ENCODE results near the gene POFUT2.
A peak's percentile ranks its signal among the peaks of the same experiment; 100 is the strongest.

The POFUT2 gene

DNA sequence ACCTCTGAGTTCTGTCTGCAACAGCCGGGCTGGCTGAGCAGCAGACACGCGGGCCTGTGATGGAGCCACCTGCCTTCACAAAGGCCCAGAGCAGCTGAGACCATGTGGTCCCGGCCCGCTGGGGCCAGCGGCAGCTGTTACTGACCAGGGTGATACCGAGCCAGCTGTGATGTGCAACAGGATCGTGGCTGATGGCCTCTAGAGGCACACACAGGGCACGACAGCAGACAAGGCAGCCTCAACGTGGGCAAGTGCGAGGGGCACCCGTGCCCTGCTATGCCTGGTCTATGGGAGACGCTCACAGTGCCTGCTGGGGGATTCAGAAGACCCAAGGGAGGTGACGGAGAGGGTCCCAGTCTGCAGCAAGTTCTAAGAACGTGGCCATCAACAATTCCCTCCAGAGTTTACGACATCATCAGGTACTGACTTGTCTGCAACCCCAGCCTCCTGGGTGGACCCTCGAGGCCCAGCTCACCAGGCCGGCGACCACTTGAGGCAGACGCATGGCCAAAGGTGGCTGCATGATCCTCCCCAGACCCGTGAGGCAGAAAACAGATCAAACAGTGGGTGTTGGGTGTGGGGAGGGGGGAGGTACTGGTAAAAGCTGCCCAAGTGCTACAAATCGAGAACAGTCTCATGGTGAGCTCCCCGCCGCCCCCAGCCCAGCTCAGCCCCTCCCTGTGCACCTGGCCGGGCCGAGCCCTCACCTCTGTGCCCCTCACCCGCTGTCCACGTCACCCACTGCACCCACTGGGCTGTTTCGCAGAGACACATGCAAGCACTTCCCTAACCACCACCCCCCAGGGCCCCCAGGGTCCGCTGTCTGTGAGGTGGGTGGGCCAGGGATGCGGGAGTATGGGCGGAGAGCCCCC, 6.0 kb downstream of the POFUT2 start:
- peak; percentile 46 for DNase-seq

DNA sequence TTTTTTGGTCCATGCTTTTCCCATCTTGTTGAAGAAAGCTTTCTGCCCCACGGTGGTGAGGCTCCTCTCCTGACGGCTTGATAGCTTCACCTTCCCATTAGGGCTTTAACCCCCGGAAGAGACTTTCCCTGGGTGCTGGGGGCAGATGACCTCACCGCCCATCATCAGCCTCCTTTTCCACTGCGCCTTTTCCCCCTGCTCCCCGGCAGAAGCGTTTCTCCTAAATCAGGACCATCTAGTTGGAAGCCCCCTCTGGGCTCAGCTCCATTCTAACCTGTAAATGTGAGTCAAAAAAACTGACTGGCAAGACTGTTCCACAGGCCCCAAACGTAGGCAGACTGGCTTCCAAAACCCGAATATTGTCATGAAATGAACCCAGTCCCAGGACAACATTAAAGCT, 6.7 kb downstream of the POFUT2 start:
- peak; percentile 8 for DNase-seq

GRCh38 chr21:45280178-45280821, 7.4 kb downstream of the POFUT2 start:
- DNase-seq = peak; percentile 43

- peak; percentile 25 for DNase-seq
Observed at GRCh38 chr21:45279446-45280177, 8.1 kb downstream of the POFUT2 start.

DNA sequence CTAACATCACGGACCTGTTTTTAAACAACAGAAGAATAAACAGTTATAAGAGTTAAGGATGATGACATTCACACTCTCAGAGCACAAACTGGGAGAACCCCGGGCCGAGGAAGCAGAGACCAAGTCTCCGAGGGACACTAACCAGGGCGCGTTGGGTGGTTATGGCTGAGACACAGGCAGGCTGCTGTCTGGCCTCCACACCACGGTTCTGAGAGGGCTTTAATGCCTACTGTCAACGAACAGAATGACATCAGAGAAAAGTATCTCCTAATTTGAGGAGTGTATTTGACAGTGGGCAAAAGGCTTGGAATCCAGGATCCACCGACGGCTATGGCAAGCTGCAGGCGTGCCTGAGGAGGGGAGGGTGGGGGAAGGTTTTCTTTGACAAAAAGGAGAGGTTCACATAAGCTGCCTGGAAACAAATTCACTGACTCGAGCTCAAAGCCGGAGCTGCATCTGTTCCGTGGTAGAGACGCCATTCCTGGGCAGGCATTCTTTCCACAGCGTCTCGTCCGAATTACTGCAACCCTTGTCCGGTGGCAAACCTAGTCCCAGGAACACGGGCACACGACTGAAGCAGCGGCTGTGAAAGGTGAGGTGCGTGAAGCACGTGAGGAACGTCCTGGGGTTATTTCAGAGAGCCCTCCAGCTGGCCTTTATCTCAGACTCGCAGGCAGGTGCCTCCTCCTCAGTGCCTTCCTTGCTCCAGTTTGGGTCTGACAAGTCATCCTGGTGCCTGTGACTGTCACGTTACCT, 9.4 kb downstream of the POFUT2 start:
- peak; percentile 33 for DNase-seq

DNA sequence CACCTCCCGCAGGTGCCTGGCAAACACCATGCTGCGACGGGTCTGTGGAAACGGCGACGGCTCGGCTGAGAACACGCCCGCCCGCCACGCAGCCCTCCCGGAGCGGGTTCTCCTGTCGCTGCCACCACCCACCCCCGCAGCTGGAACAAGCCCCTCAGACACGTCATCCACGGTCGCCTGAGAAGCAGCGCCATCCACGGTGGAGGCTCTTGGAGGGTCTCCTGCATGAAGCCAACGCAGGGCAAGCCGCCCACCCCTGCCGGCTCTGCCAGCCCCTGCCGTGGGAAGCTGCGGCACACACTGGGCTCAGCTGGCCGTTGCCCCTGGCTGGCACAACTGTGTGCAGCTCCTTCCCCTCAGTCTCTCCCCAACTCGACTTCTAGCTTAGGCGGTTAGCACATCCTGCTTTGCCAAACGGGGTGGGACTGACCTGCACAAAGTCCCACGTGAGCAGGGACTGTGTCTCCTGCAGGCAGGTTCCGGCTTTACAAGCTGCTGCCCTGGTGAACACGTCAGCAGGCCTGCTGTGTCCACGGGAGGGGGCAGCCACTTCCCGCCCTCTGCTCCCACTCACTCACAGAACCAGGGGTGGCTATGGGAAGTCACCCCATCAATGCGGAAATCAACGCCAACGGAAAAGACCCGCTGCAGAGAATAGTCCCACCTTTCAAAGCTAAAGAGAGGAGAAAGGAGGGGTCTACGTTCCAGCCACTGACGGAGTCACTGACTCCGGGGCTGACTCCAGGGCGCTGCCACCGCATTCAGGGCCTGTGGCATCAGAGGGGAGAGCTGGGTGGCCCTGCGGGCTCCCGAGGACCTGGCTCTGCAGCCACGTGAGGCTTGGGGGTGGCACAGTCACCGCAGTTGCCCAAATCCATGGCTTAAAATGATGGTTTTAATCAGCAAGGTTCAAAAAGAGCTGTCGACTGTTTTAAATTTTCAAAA, 10.3 kb downstream of the POFUT2 start:
- DNase-seq = peak; percentile 43

DNA sequence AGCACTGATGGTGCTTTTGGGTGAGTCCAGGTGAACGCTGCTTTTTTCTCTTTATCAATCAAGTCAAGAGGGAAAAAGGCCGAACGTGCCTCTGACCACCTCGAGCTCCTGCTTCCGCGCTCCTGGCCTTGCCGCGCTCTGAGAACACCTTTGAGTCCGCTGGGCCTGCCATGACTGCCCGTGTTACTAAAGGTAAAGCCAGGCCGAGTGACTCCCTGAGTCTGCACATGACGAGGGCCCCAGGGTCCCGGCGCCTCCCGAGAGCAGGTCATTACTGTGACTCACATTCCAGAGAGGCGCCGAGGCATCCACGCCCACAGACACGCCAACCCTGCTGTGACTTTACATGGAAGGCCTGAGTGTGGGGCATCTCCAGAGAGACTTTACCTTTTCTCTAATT, 11.1 kb downstream of the POFUT2 start:
- peak; percentile 35 for DNase-seq

DNA sequence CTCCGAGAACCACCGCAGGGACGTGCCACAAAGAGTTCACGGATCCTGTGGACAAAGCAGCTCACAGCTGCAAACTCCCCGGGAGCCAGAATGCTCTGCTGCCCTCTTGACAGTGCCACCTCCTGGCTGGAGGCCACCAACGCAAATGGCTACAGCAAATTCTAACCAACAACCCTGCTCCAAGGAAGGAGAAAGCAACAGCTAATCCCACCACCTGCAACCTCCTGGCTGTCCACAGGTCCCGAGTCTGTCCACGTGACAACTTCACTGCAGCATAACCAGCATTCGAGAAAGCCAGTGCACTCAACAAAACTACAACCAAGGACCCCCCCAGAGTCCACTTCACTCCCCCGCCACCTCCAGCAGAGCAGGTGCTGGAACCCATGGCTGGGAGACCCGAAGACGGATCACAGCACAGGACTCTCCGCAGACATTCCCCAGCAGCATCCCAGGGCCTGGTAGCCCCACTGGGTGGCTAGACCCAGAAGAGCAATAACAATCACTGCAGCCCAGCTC, 17.3 kb downstream of the POFUT2 start:
- DNase-seq = peak; percentile 53

DNA sequence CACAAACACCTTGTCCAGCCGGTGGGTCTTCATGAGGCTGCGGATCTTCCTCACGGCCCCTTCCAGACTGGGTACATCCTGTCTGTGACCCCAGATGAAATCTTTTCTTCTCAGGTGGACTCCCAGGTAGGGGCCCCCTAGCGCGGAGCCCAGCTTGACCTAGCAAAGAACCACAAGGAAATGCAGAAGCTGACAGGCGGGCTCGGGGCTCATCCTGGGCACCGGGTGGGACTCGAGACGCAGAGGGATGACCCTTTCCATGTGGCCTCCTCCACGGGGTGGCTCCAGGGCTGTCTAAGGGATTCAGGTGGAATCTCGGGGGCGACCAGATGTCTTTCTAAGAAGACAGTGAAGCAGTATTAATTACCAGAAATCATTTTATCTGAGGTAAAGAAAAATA, 17.8 kb downstream of the POFUT2 start:
- peak; percentile 29 for DNase-seq

DNA sequence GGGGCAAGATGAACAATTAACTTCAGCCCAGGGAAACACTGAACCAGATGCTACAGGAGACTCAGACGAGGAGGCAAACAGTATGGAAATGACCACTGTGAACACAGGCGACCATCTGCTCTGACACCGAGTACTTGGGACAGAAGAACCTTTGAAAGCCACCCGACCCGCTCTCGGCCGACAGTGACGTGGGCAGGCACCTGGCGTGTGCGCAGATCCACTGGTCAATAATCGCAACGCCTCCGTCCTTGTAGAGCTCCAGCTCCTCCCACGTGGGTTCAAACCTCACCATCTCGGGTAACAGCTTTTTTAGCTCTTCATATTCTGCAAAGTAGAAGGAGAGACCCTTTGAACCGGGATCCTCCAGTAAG, 20.3 kb downstream of the POFUT2 start:
- peak; percentile 42 for DNase-seq

GRCh38 chr21:45266518-45267389, 20.9 kb downstream of the POFUT2 start:
- peak; percentile 64 for DNase-seq

DNA sequence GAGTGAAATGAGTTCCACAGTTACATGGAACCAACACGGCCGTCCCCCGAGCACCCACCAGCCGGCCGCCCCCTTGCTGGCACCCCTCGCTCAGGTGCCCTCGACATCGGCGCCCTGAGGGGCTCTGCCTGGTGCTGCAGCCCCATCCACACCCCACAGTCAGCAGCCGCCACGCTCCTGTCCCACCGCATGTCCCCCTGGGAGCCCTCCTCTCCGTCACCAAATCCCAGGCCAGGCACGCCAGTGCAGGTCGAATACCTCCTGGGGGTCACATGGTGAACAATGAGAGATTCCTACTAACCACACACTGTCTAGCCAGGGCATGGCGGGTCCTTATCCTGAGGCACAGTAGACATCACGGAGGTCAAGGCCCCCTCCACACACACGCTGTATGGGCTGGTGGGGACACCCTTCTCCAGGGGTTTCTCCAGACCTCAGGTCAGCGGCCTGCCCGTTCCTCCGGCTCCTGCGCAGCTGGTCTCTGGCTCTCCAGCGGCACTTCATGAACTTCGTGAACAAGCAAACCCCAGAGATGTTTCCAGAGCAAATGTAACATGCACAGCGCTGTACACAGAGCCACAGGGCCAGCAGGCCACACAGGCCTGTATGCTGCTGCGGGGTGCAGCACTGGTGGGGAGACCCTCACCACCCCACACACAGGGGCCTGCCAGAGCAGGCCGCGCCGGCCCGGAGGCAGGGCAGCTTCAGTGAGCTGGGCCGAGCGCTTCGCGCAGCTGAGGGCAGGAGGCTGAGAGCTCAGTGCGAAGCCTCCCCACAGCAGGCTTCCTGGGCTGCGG, 21.8 kb downstream of the POFUT2 start:
- DNase-seq = peak; percentile 25

- peak; percentile 36 for DNase-seq
Observed at GRCh38 chr21:45264912-45265515, 22.7 kb downstream of the POFUT2 start.

GRCh38 chr21:45264146-45264911, 23.4 kb downstream of the POFUT2 start:
- peak; percentile 20 for DNase-seq

DNA sequence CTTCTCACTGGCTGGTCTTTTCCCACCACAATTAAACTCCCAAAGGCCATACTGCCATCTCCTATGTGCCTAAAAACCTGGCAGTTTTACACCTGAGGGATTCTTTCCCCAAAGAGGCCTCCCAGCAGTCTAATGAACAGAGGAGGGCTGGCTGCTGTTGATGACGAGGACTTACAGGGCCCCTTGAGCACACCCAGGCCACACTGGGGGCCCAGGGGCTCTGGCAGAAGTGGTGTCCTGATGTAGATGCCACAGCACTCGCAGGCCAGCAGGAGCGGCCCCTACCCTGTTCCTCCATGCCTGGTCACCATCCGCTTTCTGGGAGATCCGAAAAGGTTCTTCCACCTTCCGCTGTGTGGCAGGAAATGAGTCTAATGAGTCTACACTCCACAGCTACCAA, 24.2 kb downstream of the POFUT2 start:
- peak; percentile 20 for DNase-seq

- peak; percentile 36 for DNase-seq
Observed at GRCh38 chr21:45262616-45263015, 25.1 kb downstream of the POFUT2 start.

DNA sequence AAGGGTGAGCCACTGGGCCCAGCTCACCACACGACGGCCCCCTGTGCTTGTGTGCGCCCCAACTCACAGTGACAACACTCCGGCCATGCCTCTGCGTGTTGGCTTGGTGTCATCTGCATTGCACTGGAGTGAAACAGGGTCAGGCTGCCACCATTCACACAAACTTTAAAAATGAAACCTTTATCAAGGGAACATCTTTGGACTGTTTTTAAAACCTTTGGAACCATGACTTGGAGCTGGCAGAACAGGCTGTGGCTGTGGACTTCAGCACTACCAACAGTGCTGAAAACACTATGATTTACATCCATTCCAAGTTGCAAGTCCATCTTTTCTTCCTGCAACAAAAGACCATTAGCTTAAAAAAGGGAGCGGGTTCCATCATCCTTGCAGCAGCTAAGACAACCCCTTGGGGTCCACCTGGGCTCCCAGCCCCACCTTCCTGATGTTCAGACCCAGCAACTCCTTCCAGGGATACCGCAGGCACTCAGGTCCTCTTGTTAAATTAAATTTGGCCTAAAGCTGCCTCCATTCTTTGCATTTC, 25.6 kb downstream of the POFUT2 start:
- DNase-seq = peak; percentile 15

DNA sequence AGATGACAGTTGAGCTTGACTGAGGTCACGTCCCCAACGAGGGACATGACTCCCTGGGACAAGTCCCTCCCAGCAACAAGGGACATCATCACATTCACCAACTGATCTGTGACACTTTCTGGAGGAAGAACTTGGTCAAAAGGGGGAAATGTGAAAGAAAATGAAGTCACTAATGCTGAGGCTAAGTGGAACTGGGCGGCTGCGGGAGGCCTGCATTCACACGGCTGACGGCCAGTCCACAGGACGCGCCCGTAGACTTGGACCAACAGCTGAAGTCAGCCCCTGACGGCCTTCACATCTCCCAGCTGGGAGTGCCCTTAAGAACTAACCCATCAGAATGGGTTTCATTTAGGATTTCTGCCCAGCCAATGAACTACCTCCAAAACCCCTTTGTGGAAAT, 26.6 kb downstream of the POFUT2 start:
- peak; percentile 13 for DNase-seq

All from activated CD8-positive, alpha-beta memory T cell treated with anti-CD3 and anti-CD28 coated beads, Interleukin-2, amount 50 U/mL, for 48 hours (primary cell).